ENCODE measurements around the gene KIF25. TPM values are rescaled to one million over a fixed set of nuclear protein-coding genes. Genes with fewer than 3 reads are reported as not detected.

KIF25 gene
- total RNA-seq, 2 donors from 2014 or later = 0.28 to 0.82 TPM

- Histone ChIP-seq H3K27ac (peak overlapping the region in 1 of 2 donors; percentile 23), H3K4me1 (replicated peaks) (no peaks in the 10 kb centered on the region), H3K4me3 (no peak overlapping the region), H3K36me3 (no peaks in the 10 kb centered on the region), H3K27me3 (replicated peaks; ENCODE audit: insufficient read depth) (no peaks in the 10 kb centered on the region), H3K9me3 (no peaks in the 10 kb centered on the region)
- intact Hi-C loops (cut with DNase I) = no loop called here
- 66% methylated on average over 39 of the region's 39 CpGs for WGBS
- DNase-seq (ENCODE audit: low spot score) = no peak
- TF ChIP-seq CTCF (IDR thresholded peaks at IDR 0.05) = no peak
- no peak for TF ChIP-seq POLR2AphosphoS5 (IDR thresholded peaks at IDR 0.05)
- TF ChIP-seq POLR2A (IDR thresholded peaks at IDR 0.05) = no peak
Measured at GRCh38 chr6:167965592-167966539, 31.6 kb upstream of the KIF25 start.

- Histone ChIP-seq H3K36me3 (no peaks in the 10 kb centered on the region), H3K27ac (peak overlapping the region in 1 of 2 donors; percentile 23), H3K9me3 (no peaks in the 10 kb centered on the region), H3K27me3 (replicated peaks; ENCODE audit: insufficient read depth) (no peaks in the 10 kb centered on the region), H3K4me1 (replicated peaks) (no peaks in the 10 kb centered on the region), H3K4me3 (no peak overlapping the region)
- intact Hi-C loops (cut with DNase I) = no loop called here
- 66% methylated on average over 8 of the region's 8 CpGs for WGBS
- DNase-seq (ENCODE audit: low spot score) = no peak
- TF ChIP-seq POLR2A (IDR thresholded peaks at IDR 0.05) = no peak
- TF ChIP-seq POLR2AphosphoS5 (IDR thresholded peaks at IDR 0.05) = peak; percentile 44
Measured at GRCh38 chr6:167966540-167966905, 30.9 kb upstream of the KIF25 start.

- H3K27ac ChIP-seq = no peak overlapping the region
- H3K27me3 ChIP-seq (replicated peaks; ENCODE audit: insufficient read depth) = no peaks in the 10 kb centered on the region
- H3K36me3 ChIP-seq = peaks cover 0 to 2% of the 10 kb centered on the region in 2 donors
- WGBS = 88% methylated on average over 6 of the region's 6 CpGs
- no peaks in the 10 kb centered on the region for H3K9me3 ChIP-seq
- intact Hi-C loops (cut with DNase I) = no loop called here
- no peak for TF ChIP-seq POLR2A (IDR thresholded peaks at IDR 0.05)
- no peak for TF ChIP-seq CTCF (IDR thresholded peaks at IDR 0.05)
- no peak for TF ChIP-seq POLR2AphosphoS5 (IDR thresholded peaks at IDR 0.05)
- no peaks in the 10 kb centered on the region for H3K4me1 ChIP-seq (replicated peaks)
- H3K4me3 ChIP-seq = no peak overlapping the region
- DNase-seq (ENCODE audit: low spot score) = no peak
Measured at GRCh38 chr6:167968091-167968490, 29.4 kb upstream of the KIF25 start.

- DNase-seq (ENCODE audit: low spot score) = no peak
- Histone ChIP-seq H3K9me3 (no peaks in the 10 kb centered on the region), H3K36me3 (peaks cover 0 to 2% of the 10 kb centered on the region in 2 donors), H3K27ac (no peak overlapping the region), H3K27me3 (replicated peaks; ENCODE audit: insufficient read depth) (no peaks in the 10 kb centered on the region), H3K4me1 (replicated peaks) (peaks cover 5% of the 10 kb centered on the region), H3K4me3 (no peak overlapping the region)
- no peak for TF ChIP-seq CTCF (IDR thresholded peaks at IDR 0.05)
- TF ChIP-seq POLR2AphosphoS5 (IDR thresholded peaks at IDR 0.05) = no peak
- TF ChIP-seq POLR2A (IDR thresholded peaks at IDR 0.05) = no peak
- WGBS = 91% methylated on average over 10 of the region's 10 CpGs
- intact Hi-C loops (cut with DNase I) = no loop called here
Measured at GRCh38 chr6:167970230-167970629, 27.2 kb upstream of the KIF25 start.

- TF ChIP-seq POLR2A (IDR thresholded peaks at IDR 0.05) (no peak), POLR2AphosphoS5 (IDR thresholded peaks at IDR 0.05) (no peak), CTCF (IDR thresholded peaks at IDR 0.05) (no peak)
- Histone ChIP-seq H3K27ac (no peak overlapping the region), H3K27me3 (replicated peaks; ENCODE audit: insufficient read depth) (no peaks in the 10 kb centered on the region), H3K4me1 (replicated peaks) (peaks cover 5% of the 10 kb centered on the region), H3K36me3 (peaks cover 0 to 2% of the 10 kb centered on the region in 2 donors), H3K9me3 (no peaks in the 10 kb centered on the region), H3K4me3 (no peak overlapping the region)
- 89% methylated on average over 10 of the region's 10 CpGs for WGBS
- intact Hi-C loops (cut with DNase I) = no loop called here
- DNase-seq (ENCODE audit: low spot score) = no peak
Measured at GRCh38 chr6:167972193-167972592, 25.3 kb upstream of the KIF25 start.
